ENCODE data around the gene CACNA2D1. TPM values are rescaled to one million over a fixed set of nuclear protein-coding genes. Genes with fewer than 3 reads are reported as not detected.

CACNA2D1 gene
- total RNA-seq, 4 donors from 2014 or later: 41.8 to 125 (median 56.2) TPM

- no peak for TF ChIP-seq CTCF (IDR thresholded peaks at IDR 0.05; ENCODE audit: low read depth)
Observed at GRCh38 chr7:82419200-82419599, 24.4 kb downstream of the CACNA2D1 start.

- no peak for TF ChIP-seq CTCF (IDR thresholded peaks at IDR 0.05; ENCODE audit: low read depth)
Observed at GRCh38 chr7:82417898-82418297, 25.7 kb downstream of the CACNA2D1 start.

- no peak for TF ChIP-seq CTCF (IDR thresholded peaks at IDR 0.05; ENCODE audit: low read depth)
Observed at GRCh38 chr7:82416402-82416801, 27.2 kb downstream of the CACNA2D1 start.

- TF ChIP-seq CTCF (IDR thresholded peaks at IDR 0.05; ENCODE audit: low read depth): no peak
Observed at GRCh38 chr7:82414389-82414788, 29.2 kb downstream of the CACNA2D1 start.

GRCh38 chr7:82413237-82413636 is 30.3 kb downstream of the CACNA2D1 start:
- TF ChIP-seq CTCF (IDR thresholded peaks at IDR 0.05; ENCODE audit: low read depth): no peak

- TF ChIP-seq CTCF (IDR thresholded peaks at IDR 0.05; ENCODE audit: low read depth): no peak
Observed at GRCh38 chr7:82411732-82412131, 31.8 kb downstream of the CACNA2D1 start.

GRCh38 chr7:82410461-82410860 is 33.1 kb downstream of the CACNA2D1 start:
- TF ChIP-seq CTCF (IDR thresholded peaks at IDR 0.05; ENCODE audit: low read depth): no peak
